Measurements from ENCODE around the gene SMYD2. TPM values are rescaled to one million over a fixed set of nuclear protein-coding genes. Genes with fewer than 3 reads are reported as not detected.
"Not testable (repeated sequence)": the region's sequence is repeated elsewhere in the genome, so short reads cannot be mapped to it uniquely, and the experiment has no call there.

SMYD2 gene
- polyA plus RNA-seq, 1 donor: 54.9 TPM

DNA sequence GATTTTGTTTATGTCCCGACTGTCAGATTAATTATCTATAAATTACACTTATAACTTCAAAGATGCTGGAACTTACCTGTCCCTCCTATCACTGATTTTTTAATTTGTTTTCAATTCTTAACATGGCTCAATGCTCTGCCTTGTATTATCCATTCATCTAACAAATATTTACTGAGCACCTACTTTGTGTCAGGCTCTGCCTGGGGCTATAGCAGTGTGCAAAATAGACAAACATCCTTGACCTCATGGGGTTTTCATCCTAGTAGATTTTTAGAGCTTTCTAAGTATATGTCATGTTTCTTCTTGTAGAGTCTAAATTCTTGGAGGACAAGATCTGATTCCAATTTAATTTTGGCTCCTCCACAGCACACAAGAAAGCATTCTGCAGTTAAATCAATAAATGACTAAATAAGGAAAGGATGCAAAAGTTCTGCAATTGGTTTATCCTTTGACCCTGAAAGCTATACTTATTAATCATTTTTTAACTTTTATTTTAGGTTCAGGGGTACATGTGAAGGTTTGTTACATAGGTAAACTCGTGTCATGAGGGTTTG, 10.8 kb upstream of the SMYD2 start:
- no peak for DNase-seq

DNA sequence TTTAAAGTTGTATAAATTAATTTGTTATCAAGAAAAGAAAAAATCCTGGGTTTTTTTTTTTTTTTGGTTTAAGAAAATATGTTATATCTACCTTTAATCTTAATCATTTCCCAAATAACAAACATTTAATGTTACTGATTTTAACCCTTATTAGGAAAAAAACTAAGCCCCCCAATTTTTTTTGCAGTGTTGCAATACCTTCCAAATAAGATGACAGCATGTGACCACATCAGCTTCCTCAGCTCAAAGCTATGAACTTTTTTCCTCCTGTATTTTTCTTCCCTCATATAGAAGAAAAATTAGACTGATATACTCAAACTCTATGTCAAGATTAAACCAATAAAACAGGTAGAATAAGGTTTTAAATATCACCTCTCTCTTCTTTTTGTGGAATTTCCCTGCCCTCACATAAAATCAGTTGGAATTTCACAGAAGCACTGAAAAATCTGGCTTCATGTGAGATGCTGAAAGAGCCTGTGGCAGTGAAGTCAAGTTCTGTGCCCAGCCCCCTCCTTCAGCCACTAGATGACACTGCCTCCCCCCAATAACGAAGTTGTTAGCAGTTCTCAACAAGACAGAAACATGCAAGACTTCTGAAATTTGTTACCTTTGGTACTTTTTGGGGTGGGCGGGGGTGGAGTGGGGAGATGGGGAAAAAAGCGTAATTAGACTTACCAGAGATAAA, 9.6 kb upstream of the SMYD2 start:
- DNase-seq: no peak

- DNase-seq: no peak
Observed at GRCh38 chr1:214271995-214272731, 8.8 kb upstream of the SMYD2 start.

- no peak for DNase-seq
Observed at GRCh38 chr1:214272964-214273533, 7.9 kb upstream of the SMYD2 start.

DNA sequence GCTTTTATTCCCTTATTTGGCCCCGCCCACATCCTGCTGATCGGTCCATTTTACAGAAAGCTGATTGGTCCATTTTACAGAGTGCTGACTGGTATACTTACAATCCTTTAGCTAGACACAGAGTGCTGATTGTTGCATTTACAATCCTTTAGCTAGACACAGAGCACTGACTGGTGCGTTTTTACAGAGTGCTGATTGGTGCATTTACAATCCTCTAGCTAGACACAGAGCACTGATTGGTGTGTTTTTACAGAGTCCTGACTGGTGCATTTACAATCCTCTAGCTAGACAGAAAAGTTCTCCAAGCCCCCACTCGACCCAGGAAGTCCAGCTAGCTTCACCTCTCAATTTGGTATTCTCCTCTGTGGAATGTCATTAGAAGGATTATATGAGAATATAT, 5.3 kb upstream of the SMYD2 start:
- DNase-seq: not testable (repeated sequence)

- no peak for DNase-seq
Observed at GRCh38 chr1:214276786-214277185, 4.2 kb upstream of the SMYD2 start.

DNA sequence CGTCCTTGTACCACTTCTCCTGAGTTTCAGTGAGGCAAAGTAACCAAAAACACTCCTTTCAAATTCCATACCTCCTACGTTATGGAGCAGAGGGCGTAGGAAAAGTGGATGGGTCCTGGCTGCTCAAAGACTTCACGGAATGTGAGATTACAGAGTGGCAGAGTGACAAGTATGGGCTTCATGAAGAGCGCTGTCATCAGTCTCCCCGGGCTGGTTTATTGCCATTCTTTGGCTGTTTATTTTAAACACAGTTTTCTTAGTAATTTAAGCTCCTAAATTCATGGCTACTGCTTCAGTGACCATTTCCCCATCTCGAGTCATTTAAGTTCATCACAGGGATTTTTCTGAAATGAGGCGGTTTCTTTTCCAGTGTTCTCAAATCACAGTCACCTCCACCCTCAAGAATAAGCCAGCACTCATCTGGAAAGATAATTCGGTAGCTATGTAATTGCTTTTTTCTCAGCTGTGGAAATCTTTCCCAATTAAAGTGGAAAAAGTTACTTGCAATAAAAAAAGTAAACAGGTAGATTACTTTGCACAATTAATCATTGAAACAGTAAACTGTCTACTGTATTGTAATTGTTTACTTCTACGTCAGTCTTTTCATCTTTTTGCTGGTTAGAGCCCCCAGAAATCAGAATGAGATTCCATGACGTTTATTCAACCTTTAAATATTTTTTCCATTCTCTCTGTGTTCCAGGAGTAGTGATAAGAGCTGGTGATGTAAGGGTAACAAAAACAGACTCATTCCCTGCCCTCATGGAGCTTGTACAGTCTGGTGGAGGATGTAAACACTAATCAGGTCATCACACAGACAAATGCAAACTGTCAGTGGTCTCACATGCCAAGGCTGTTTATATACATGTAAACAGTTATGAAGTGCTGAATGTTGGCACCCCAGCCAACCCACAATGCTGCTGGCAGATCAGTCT, 3.0 kb upstream of the SMYD2 start:
- no peak for DNase-seq

- DNase-seq: peak; percentile 55
Observed at GRCh38 chr1:214280386-214281020, 456 bp upstream of the SMYD2 start.

DNA sequence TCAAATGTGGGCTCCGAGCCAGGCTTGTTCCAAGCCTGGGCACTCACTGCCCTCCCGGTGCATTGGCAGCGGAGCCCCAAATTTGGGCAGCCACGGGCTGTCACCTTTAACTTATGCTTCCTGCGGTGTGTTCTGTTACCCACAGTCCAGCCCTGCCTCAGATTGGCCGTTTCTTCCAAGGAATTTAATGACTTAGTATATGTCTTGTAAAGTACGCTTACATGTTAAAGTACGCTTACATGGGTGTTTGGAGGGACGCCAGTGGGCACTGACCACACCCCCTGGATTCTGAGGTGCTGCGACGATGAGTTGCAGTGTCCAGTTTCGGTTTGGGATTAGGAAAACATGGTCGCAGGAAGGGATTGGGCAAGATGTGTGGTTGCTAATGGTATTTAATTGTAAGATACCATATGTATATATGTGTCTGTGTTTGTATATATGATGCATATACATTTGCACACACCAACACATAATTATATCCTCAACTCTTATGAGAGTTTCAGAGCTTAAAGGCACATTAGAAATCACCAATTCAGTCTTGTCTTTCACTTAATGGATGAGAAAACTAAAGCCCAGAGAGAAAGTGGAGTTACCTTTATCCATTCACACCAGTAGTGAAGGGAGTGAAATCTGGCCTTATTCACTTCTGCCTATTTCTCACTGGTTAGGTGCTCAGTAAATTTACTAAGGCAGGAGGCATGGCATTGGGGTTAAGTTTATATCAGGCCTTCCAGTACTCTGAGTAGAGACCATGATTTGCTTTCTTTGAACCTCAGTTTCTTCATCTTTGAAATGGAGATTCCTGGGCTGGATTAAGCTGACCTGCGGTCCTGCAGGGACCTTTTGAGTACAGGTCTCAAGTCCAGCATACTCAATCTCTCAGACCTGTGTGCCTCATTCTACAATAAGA, 1.0 kb downstream of the SMYD2 start:
- DNase-seq: no peak

GRCh38 chr1:214282630-214283242, 1.8 kb downstream of the SMYD2 start:
- no peak for DNase-seq

GRCh38 chr1:214285610-214286440, 4.9 kb downstream of the SMYD2 start:
- DNase-seq: no peak

DNA sequence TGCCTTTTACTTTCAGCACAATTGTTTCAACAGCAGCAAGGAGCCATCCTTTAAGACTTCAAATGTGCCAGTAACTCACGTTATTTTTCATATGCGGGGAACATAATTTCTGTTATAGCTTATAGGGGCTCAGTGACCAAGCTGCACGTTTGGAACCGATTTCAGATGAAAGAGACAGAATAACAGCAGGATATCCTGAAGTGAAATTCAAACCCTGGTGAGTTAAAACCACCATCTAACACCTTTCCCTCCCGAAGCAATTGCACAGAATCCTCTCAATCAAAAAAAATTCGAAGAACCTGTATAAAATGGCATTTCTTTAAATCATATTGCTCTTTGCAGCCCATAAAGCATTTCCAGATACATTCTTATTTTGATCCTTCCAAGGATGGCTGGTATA, 6.9 kb downstream of the SMYD2 start:
- no peak for DNase-seq

- DNase-seq: no peak
Observed at GRCh38 chr1:214289574-214290272, 8.8 kb downstream of the SMYD2 start.

- DNase-seq: no peak
Observed at GRCh38 chr1:214290424-214291037, 9.6 kb downstream of the SMYD2 start.

DNA sequence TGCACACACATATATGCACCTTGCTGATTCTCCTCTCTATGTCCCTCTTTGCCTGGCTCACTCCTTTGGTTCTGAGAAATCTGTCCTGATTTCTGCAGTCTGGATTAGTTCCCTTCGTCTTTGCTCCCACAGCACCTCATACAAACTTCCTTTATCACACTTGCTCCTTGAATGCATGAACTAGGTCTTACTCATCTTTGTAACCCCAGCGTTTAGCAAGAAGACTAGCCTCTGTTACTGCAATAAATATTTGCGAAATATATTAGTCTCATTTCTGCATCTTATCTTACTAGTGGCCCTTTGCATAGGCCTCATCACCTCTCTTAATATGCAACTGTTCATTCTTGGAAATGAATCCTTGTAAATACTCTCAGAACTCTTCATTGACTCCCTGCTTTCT, 11.4 kb downstream of the SMYD2 start:
- DNase-seq: no peak

- DNase-seq: no peak
Observed at GRCh38 chr1:214295934-214296333, 15.0 kb downstream of the SMYD2 start.

GRCh38 chr1:214296860-214297745, 16.1 kb downstream of the SMYD2 start:
- DNase-seq: no peak

Measured in left kidney (tissue), 2 donors.